HUES48 (cell line): Measurements from ENCODE around the gene ITGAE.
A peak's percentile ranks its signal among the peaks of the same experiment; 100 is the strongest.

Experiments
- H3K27ac ChIP-seq: one replicate; pipeline ENCODE4 v1.7.0; 2013; ENCODE audit warnings: low read depth, low read length, inconsistent platforms
- H3K27me3 ChIP-seq: 2 replicates; pipeline ENCODE4 v1.6.1; 2013; ENCODE audit warnings: mild to moderate bottlenecking, low read length; ENCODE audit not compliant: control insufficient read depth, insufficient read depth
- H3K36me3 ChIP-seq: 2 replicates; pipeline ENCODE4 v1.6.1; 2013; ENCODE audit warnings: low read length; ENCODE audit not compliant: control insufficient read depth, insufficient read depth
- H3K4me1 ChIP-seq: 2 replicates; pipeline ENCODE4 v1.6.1; 2013; ENCODE audit warnings: mild to moderate bottlenecking, low read length; ENCODE audit not compliant: control insufficient read depth, insufficient read depth
- H3K4me3 ChIP-seq: 2 replicates; pipeline ENCODE4 v1.5.1; 2013; ENCODE audit warnings: mild to moderate bottlenecking, low read depth, low read length
- H3K9ac ChIP-seq: 2 replicates; pipeline ENCODE4 v1.6.1; 2013; ENCODE audit warnings: mild to moderate bottlenecking, low read depth, low read length, moderate library complexity
- H3K9me3 ChIP-seq: 2 replicates; pipeline ENCODE4 v1.6.1; 2013; ENCODE audit warnings: low read length; ENCODE audit not compliant: control insufficient read depth, insufficient read depth

Gene ITGAE

GRCh38 chr17:3759597-3760216 lies 41.3 kb downstream of the ITGAE start:
- no peaks in the 10 kb centered on the region for H3K27me3 ChIP-seq
- no peaks in the 10 kb centered on the region for H3K36me3 ChIP-seq
- no peak overlapping the region for H3K4me3 ChIP-seq
- H3K9ac ChIP-seq: no peak overlapping the region
- H3K9me3 ChIP-seq: peaks cover 6% of the 10 kb centered on the region; the same call in 1 of the 2 replicates
- no peaks in the 10 kb centered on the region for H3K4me1 ChIP-seq
- H3K27ac ChIP-seq: no peak overlapping the region

- peak overlapping the region; percentile 75 for H3K27ac ChIP-seq
- peak overlapping the region; percentile 60 for H3K9ac ChIP-seq
- H3K4me3 ChIP-seq: peak overlapping the region; percentile 75
- H3K27me3 ChIP-seq: no peaks in the 10 kb centered on the region
- H3K36me3 ChIP-seq: no peaks in the 10 kb centered on the region
- no peaks in the 10 kb centered on the region for H3K4me1 ChIP-seq
- H3K9me3 ChIP-seq: peaks cover 6% of the 10 kb centered on the region; the same call in 1 of the 2 replicates
Measured at GRCh38 chr17:3755335-3756030, 45.5 kb downstream of the ITGAE start.

GRCh38 chr17:3754458-3755334 lies 46.3 kb downstream of the ITGAE start:
- Histone ChIP-seq H3K27ac (peak overlapping the region; percentile 75), H3K27me3 (no peaks in the 10 kb centered on the region), H3K4me3 (peak overlapping the region; percentile 75), H3K9me3 (peaks cover 2% of the 10 kb centered on the region; the same call in 1 of the 2 replicates), H3K9ac (peak overlapping the region; percentile 60), H3K36me3 (no peaks in the 10 kb centered on the region), H3K4me1 (no peaks in the 10 kb centered on the region)

DNA sequence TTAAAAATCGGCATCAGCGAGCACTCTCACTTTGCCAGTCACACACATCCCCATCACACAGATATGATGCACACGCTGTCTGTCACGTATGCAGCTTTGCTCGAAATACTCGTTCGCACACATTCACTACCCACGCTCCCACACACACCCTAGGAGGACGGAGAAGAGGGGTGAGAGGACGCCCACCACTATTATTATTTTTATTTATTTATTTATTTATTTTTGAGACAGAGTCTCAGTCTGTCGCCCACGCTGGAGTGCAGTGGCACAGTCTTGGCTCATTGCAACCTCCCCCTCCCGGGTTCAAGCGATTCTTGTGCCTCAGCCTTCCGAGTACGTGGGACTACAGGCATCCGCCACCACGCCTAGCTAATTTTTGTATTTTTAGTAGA lies 46.9 kb downstream of the ITGAE start:
- Histone ChIP-seq H3K4me1 (no peaks in the 10 kb centered on the region), H3K27me3 (no peaks in the 10 kb centered on the region), H3K9me3 (no peaks in the 10 kb centered on the region), H3K36me3 (no peaks in the 10 kb centered on the region), H3K9ac (no peak overlapping the region), H3K27ac (no peak overlapping the region), H3K4me3 (no peak overlapping the region; the same call in 1 of the 2 replicates)

DNA sequence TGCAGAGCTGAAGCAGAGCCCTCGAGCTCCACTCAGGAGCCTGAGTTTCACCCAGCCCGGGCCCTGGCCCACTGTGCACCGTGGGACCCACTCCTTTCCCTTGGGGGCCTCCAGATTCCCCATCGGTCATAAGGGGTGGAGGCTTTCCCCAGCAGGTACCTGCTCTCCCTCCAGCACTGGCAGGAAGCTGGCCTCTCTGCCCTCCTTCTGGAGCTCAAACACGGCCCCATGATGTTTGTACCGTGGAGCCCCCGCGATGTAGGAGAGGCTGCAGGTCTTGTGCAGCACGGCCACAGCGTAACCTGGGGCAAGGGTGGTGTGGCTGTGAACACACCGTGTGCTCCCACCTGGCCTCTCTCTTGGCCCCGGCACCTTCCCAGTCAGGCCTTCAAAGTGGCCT lies 47.4 kb downstream of the ITGAE start:
- no peaks in the 10 kb centered on the region for H3K4me1 ChIP-seq
- no peak overlapping the region for H3K27ac ChIP-seq
- H3K9me3 ChIP-seq: no peaks in the 10 kb centered on the region
- no peak overlapping the region for H3K9ac ChIP-seq
- H3K4me3 ChIP-seq: no peak overlapping the region
- H3K27me3 ChIP-seq: no peaks in the 10 kb centered on the region
- H3K36me3 ChIP-seq: no peaks in the 10 kb centered on the region

GRCh38 chr17:3751836-3752235 lies 49.2 kb downstream of the ITGAE start:
- Histone ChIP-seq H3K4me1 (no peaks in the 10 kb centered on the region), H3K27me3 (no peaks in the 10 kb centered on the region), H3K9me3 (no peaks in the 10 kb centered on the region), H3K27ac (no peak overlapping the region), H3K36me3 (no peaks in the 10 kb centered on the region), H3K9ac (no peak overlapping the region), H3K4me3 (no peak overlapping the region)

- H3K36me3 ChIP-seq: no peaks in the 10 kb centered on the region
- no peak overlapping the region for H3K9ac ChIP-seq
- H3K27me3 ChIP-seq: no peaks in the 10 kb centered on the region
- H3K4me3 ChIP-seq: no peak overlapping the region
- no peaks in the 10 kb centered on the region for H3K4me1 ChIP-seq
- no peaks in the 10 kb centered on the region for H3K9me3 ChIP-seq
- H3K27ac ChIP-seq: no peak overlapping the region
Measured at GRCh38 chr17:3750926-3751325, 50.1 kb downstream of the ITGAE start.

DNA sequence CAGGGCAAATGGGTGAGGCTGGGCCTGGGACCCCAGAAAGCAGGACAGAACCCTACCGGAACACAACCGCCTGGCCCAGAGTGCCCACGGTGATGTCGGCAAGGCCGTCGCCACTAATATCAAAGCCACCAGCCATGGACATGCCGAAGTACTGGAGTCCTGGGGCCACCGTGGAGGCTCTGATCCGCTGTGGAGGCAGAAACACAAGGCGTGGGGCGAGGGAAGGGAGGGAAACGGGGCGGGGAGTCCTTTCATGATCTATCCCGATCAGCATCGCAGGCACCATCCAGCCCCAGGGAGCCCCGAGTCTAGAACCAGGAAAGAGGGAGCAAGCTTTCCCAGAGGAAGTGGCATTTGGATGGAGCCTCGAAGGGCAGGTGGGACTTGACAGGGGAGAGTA lies 50.7 kb downstream of the ITGAE start:
- Histone ChIP-seq H3K4me1 (no peaks in the 10 kb centered on the region), H3K27me3 (no peaks in the 10 kb centered on the region), H3K27ac (no peak overlapping the region), H3K36me3 (no peaks in the 10 kb centered on the region), H3K9me3 (no peaks in the 10 kb centered on the region), H3K4me3 (no peak overlapping the region), H3K9ac (no peak overlapping the region)

- Histone ChIP-seq H3K9ac (no peak overlapping the region), H3K4me3 (no peak overlapping the region), H3K27ac (no peak overlapping the region), H3K9me3 (no peaks in the 10 kb centered on the region), H3K27me3 (no peaks in the 10 kb centered on the region), H3K4me1 (no peaks in the 10 kb centered on the region), H3K36me3 (no peaks in the 10 kb centered on the region)
Measured at GRCh38 chr17:3748576-3748975, 52.4 kb downstream of the ITGAE start.

DNA sequence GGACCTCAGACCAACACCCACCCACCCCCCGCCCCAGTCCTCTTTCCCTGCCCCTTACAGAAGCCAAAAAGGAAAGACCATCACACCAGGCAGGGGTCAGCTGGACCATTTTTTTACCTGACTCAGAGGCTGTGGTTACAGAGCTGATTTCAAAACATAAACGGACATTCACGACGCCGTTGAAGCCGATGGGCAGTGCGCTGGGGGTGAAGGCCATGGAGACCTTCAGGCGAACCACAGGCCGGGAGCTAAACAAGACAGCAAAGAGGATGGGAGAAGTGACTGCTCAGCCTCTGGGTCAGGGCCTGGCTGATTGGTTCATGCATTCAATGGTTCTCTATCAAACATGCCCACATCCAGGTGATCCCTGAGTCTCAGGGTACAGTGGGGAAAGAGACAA lies 53.2 kb downstream of the ITGAE start:
- Histone ChIP-seq H3K9ac (no peak overlapping the region), H3K27me3 (no peaks in the 10 kb centered on the region), H3K36me3 (no peaks in the 10 kb centered on the region), H3K4me3 (no peak overlapping the region), H3K4me1 (no peaks in the 10 kb centered on the region), H3K27ac (no peak overlapping the region), H3K9me3 (no peaks in the 10 kb centered on the region)

DNA sequence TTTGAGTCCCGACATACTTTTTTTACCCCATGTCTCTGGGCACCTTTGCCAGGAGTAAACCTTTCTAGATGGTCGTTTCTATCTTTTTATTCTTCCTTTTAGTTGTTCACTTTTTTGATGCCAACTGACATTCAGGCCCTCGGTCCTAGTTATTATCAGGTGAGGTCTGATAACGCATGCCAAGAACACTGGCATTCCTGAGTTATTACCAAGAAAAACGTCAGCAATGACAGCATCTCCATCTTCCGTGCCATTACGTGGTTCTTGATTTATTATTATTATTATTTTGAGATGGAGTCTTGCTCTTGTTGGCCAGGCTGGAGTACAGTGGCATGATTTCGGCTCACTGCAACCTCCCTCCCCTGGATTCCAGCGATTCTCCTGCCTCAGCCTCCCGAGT lies 55.9 kb downstream of the ITGAE start:
- Histone ChIP-seq H3K4me3 (no peak overlapping the region), H3K9ac (no peak overlapping the region), H3K27ac (no peak overlapping the region), H3K9me3 (no peaks in the 10 kb centered on the region), H3K4me1 (no peaks in the 10 kb centered on the region), H3K36me3 (no peaks in the 10 kb centered on the region), H3K27me3 (no peaks in the 10 kb centered on the region)
